Myocyte (in vitro differentiated cells): ENCODE results near the gene CHCHD6. TPM values are rescaled to one million over a fixed set of nuclear protein-coding genes. Genes with fewer than 3 reads are reported as not detected.
A peak's percentile ranks its signal among the peaks of the same experiment; 100 is the strongest.

Experiments used
- DNase-seq: peaks from one replicate; pipeline ENCODE4 v3.0.0-alpha.2; 2012; ENCODE audit warnings: low read depth
- total RNA-seq: library from RNA; depleted of rRNA; stranded (reverse); fragments of >200 nt; gene quantifications from 2 replicates; pipeline ENCODE4 v1.2.3, GENCODE V29; 2014

The CHCHD6 gene
- total RNA-seq, 1 donor from 2014 or later = 11.8 TPM

DNA sequence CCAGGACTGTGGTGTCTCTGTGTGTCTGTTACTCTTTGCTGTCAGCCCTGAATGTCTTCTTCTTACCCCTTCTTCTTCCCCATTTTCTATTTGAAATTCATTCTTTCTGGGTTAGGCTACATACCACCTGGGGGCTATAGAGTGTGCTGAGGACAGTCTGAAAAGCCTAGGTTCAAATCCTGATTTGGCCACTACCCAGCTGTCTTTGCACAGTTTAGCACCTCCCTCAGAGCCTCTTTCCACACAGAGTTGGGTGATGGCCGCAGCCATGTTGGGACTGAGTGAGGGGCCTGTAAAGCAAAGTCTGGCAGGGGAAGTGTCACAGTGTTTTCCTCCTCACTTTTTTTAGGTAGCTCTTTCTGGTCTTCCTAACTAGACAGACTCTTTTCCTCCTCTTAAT lies 113.7 kb downstream of the CHCHD6 start:
- no peak for DNase-seq

DNA sequence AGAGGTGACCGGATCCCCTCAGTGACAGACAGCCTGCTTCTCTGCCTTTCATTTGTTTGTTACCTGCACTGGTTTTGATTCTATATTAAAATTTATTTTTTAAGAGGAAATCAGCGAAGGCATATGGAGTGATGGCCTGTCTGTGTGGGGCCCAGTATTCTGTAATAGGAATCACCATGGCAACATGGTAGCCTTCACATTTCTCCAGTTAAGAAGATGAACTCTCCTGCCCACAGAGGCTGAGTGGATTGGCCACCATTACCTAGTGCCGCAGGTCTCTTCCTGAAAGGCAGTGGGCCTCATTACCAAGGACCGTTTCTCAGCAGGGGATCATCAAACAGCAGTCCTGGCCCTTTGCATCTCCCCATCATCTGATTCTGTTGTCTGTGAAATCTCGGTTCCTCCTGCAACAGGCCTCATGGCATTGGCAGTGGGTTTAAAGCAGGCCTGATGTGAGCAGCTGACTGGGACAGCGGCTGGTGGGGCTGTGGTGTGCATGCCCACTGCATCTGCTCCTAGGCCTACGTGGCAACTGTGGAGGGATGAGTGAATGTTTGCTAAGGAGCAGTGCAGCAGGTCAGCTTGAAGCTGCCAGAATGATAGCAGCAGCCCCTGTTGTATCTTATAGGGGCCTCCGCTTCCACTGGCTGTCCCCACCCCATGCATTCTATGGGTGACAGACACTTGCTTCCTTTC lies 114.5 kb downstream of the CHCHD6 start:
- DNase-seq = peak; percentile 65

DNA sequence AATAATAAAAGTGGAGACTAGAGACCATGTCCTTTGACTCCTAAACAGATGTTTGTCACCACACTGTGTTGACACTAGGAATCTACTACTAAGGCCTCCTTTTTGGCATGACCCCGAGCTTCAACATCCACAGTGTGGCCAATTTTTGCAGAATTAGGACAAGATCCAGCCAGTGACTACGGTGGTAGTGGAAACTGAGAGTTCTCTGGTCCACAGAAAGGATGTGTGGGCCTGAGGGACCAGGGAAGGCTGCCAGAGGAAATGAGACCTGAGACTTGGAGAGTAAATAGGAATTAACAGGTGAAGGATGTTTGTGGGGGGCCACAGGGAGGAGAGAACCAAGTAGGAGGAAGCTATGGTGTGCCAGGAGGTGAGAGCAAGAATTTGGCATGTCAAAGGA lies 122.7 kb downstream of the CHCHD6 start:
- no peak for DNase-seq

DNA sequence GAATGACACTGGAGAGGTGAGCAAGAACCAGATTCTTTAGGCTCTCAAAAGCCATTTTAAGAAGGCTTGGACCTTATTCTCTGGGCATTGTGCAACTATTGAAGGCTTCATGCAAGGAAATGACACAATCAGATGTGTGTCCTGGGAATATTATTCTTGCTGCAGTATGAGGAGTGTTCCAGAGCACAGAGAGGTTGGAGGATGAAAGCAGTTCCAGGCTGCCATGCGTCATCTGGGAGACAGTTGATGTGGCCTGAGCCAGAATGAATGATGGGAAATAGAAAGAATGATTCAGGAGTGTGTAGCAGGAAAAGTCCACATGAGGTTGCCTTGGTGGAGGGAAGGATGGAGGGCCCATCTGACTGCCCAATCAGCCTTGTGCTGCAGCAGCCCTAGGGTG lies 123.1 kb downstream of the CHCHD6 start:
- DNase-seq = no peak

DNA sequence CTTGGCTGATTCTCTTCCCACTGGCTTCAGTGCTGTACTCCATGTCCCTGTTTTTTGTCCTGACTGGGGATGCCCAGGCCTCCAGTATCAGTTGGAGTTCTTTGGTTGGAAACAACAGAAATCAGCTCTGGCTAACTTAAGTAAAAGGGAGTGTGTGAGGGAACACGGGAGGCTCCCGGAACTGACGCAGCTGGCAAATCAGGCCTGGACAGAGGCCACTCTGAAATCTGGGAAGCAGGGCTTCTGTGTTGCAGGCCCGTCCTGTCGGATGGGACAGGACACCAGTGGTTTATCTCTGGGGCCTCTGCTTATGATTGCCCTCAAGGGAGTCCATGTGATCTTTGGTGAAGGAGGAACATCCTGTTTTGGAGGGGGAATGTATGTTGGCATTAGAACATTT lies 124.3 kb downstream of the CHCHD6 start:
- no peak for DNase-seq

DNA sequence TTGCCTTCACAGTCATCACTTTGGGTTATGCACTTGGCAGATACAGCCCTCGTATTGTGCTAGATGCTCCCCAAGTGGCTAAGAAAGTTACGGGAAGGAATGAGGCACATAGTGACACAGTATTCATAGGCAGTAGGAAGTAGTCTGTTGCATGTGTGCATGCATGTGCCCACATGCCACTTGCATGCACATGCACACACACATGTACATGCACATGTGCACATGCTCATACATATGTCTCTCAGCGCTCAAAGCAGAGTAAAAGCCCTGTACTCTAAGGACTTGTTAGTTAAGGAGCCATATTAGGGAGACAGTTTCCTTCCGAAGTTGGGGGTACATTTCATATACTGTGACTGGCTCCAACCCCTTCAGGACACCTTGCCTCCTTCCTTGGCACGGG lies 128.9 kb downstream of the CHCHD6 start:
- DNase-seq = no peak

DNA sequence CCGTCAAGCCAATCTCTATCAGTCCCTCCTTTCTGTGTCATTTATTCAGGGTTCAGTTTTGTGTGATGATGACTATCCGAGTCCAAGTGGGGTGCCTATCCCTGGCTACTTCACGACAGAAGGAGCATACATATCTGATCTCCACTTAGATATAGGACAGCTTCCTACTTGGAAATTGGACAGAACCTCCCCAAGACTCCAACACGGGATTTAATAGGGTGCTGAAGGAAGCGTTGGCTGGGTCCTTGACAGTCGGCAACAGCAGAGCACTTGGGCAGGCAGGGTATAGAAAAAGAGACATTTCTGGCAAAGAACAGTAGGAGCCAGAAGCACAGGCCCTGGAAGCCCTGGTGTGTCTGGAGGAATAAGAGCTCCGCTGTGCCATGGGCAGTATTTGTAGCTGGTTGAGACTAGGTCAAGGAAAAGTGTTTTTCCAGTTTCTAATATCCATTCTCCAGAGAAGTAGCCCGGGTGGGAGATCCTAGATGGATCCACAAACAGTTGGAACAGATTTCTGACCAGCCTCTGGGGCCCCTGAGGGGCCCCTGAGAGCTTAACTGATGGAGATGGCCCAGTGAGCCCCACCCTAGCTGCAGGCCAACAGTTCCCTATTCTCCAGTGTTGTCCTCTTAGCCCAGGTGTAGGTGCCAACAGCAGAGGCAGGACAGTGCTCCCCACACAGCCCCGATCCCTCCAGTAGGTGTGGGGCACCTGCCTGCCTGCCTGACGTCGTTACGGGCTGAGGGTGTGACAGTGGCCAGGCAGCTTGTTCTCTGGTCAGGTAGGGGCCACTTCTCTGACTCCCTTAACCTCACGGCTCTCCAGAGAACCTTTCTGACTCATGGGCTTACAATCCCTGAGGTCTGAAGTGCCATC lies 130.8 kb downstream of the CHCHD6 start:
- no peak for DNase-seq

DNA sequence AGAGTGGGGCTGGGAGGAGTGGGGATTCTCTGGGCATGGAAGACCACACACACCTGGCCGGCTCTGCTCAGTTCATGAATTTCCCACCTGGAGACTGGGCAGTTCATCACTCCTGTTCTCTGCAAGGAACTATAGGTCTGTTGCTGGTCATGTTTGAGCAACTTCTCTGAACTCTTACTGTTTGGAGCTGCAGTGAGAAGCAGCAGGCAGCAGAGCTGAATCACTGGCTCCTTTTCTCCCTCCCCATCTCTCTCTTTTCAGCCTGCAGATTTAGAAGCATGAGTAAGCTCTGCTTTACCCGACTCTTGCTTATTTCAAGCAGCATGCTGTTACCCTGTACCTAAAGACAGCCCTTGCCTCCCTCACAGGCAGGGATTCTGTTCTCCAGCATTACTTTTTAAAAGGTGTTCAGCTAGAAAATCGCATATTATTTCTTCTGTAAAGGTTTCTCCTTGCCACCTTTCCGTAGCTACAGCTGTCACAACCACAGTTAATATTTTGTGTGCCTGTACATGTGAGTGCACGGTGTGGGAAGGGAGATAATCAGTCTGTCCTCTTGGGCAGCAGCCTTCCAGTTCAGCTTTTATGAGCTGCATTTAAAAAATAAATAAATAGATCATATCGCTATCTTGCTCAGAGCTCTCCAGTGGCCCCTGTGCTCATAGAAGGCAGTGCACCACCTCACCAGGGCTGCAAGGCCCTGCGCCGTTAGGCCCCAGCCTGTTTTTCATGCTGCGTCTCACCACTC lies 131.6 kb downstream of the CHCHD6 start:
- peak; percentile 66 for DNase-seq

DNA sequence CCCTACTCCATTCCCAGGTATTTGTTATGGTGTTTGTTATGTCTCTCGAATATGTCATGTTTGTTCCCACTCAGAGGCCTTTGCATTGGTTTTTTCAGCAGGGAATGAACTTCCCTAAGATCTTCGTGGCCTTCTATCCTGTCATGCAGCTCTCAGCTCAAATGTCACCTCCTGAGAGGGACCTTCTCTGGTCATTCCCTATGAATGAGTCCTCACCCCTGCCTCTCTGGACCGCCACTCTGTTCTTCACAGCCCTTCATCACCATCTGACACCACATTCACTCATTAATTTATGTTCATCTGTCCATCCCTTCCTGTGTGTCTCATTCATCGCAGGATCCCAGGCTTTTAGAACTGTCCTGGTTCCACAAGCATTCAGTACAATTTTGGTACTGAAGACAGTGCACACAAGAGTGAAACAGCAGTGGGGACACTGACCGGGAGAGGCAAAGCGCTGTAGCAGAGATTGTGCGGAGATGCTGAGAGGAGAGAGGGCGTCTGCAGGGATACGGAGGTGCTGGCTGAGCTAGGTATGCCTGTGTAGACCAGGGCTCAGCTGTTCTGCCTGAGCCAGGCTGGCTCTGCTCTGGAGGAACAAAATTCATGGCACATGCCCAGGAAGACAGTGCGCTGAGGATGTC lies 132.3 kb downstream of the CHCHD6 start:
- DNase-seq = no peak

DNA sequence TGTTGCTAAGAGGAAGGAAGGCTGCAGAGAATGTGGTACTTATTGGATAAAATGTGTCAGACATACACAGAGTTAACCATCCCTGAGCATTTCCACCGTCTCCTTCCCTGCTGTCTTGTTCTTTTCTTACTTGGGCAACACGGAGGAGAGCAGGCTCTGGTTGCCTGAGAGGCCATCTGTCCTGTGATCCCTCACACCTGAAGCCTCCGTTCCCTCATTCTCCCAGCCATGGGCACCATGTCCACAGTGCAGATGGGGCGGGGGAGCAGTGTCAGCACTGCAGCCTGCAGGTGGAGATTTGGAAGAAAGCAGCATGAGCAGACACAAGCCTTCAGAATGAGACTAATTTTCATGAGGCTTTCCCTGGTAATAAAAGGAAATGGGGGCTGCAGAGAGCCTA lies 133.7 kb downstream of the CHCHD6 start:
- DNase-seq = no peak

DNA sequence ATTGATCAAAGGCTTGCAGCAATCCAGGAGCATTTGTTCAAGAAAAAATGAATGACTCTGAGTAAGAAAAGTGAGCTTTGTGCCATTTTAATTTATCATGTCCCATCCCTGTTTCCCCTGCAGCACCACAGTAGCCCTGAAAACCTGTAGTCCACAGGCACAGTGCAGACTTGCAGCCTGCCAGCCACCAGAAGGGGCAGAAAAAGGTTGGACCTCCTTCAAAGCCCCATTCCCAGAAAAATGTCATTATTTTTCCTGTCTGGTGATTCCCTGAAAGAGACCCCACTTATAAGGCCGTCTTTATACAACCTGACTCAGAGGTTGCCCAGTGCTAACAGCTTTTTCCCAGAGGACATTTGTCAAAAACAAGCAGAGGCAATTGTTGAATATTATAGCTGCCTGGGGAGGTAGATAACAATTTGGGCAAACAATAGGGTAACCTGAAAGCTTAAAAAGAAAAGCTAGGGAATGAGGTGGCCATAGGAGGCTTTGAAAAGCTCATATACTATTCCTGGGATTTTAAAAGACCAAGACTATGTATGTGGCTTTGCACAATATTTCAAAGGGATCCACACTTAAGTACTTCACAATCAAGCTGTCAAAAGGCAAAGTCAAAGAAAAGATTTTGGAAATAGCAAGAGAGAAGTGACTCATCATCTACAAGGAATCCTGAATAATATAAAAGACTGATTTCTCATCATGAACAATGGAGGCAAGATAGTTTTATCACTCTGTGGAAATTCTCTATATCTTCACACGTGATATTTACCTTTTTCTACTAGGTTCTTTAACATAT lies 142.1 kb downstream of the CHCHD6 start:
- no peak for DNase-seq

DNA sequence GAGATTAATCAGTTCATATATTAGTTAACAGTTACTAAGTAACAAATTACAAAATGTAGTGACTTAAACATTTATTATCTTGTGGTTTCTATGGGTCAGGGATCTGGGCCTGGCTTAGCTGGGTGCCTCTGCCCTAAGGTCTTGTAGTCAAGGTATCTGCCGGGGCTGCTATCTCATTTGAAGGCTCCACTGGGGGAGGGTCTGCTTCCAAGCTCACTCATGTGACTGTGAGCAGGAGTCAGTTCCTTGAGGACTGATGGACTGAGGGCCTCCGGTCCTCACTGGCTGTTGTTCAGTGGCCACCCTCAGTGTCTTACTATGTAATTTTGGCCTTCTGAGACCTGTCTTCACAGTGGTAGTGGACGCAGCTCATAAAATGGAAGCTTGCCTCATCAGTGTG lies 143.0 kb downstream of the CHCHD6 start:
- no peak for DNase-seq

DNA sequence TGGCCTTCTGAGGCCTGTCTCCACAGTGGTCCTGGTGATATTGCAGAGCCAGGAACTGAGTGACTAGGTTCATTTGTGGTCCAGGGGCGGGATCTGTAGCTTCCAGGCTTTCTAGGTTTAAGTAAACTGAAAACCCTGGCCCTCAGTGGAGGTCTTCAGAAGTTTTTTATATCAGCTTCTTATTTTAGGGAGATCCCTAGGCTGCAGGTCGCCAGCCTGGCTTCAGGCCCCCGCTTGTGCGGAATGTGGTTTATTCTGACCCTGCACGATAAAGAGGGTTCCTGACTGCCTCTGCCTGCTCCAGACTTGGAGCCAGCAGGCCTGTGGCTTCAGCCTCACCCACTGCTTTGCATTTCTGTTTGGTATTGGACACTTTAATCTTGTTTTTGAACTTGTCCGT lies 145.0 kb downstream of the CHCHD6 start:
- no peak for DNase-seq

DNA sequence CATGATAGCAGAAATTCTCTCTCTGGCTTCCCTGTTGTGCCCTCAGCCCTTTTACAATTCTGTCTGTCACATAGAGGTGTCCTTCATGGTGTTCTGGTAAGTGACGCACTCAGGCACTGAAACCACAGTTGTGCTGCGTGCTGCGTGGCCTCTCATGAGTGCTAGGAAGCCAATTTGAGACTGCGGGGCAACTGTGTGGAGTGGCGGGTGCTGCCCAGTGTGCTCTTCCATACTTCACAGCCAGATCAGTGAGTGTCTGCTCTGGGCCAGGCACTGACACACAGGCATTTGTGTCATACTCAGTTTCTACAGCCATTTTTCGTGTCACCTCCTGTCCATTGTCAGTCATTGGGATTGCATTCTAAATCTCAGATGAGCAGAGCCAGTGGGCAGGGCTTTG lies 145.7 kb downstream of the CHCHD6 start:
- DNase-seq = no peak

DNA sequence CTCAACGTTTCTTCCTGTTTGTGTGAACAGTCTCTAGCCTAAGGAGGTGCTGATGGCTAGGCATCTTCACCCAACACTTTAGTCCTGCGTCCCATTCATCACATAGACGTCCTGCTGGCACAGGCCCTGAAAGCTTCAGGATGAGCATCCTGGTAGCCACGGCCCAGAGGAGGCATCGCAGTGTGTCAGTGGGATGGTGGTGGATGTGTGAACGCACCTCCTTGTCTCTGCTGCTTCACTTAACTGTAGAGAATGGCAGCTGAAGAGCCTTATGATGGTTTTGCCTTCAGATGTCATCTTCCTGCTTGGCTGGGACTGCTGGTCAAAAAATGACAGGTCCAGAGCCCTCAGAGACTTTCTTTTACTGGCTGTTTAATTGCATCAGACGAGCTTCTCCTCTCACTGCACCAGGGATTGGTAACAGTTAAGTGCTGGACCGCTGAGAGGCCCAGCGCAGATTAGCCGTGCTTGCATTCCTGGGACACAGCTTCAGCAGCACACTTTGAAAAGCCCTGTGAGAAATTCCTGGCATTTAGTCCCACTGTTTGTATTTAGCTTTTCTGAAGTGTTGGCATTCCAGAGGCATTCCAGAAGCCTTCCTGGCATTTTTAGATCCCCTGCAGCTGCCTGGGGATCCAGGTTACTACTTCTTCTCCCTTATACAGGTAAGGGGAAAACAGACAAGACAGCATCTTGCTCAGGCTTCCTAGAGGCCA lies 146.5 kb downstream of the CHCHD6 start:
- DNase-seq = peak; percentile 66

DNA sequence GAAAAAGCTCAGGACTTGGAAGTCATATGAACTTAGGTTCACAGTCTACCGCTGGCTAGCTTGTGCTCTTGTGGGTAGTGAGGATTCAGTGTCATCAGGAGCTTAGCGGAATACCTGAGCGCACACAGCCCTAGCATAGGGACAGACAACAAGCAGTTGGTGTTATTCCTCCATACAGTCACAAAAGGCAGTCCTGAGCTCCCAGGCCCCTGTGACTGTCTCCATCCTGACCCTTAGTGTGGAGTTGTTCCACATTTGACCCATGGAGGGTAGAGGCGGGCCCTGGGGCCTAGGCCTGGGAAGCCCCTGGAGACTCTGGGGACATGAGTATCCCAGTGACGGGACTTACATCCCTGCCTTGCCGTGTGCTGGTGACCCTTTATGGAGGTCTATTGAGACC lies 147.3 kb downstream of the CHCHD6 start:
- no peak for DNase-seq

DNA sequence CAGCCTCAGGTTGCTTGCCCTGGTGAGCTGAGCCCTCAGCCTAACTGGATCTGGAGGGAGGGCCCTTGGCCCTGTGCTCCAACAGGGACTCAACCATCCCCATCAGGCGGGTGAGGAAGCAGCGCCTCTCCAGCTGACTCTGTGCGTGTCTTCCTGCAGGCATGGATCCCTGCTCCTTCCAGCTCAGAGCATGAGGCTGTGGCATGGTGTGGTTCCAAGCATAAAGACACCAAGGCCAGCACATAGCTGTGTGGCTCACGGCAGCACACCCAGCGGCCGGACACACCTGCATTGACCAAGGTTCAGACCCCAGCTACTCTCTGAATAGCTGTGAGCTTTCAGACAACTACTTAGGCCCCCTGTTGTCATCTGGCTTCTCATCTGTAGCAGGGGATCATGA lies 147.9 kb downstream of the CHCHD6 start:
- no peak for DNase-seq

DNA sequence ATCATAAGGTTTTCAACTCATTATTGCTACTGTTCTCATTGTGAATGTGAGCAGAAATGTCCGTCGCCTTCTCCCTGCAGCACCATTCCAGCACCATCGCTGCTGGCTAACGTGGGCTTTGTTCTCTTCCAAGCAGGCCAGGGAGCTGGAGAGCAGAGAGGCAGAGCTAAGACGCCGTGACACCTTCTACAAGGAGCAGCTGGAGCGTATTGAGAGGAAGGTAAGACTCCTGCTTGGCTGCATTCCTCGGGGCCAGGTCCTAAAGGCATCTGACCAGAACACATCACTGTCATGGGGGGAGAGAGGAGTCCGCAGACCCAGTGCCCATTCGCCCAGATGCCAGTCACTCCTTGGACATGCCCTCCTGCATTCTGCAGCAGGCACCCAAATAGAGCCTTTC lies 148.5 kb downstream of the CHCHD6 start:
- DNase-seq = no peak

DNA sequence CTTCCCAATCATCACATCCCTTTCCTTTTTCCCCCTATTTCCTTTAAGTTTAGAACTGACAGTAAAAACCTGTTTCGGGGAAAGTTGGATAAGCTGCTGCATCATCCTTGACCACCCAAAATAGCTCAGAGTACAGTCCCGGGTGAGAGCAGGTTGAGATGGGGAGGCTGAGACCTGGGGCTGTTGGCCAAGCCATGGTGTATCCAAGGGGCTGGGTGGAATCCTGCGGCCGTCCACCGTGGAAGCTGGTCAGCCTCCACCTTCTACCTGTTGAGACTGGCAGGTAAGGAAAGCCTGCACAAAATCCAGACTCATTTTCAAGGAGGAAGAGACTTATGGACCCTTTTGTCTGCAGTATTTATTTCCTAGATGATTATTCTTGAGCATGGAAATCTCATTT lies 150.6 kb downstream of the CHCHD6 start:
- no peak for DNase-seq

DNA sequence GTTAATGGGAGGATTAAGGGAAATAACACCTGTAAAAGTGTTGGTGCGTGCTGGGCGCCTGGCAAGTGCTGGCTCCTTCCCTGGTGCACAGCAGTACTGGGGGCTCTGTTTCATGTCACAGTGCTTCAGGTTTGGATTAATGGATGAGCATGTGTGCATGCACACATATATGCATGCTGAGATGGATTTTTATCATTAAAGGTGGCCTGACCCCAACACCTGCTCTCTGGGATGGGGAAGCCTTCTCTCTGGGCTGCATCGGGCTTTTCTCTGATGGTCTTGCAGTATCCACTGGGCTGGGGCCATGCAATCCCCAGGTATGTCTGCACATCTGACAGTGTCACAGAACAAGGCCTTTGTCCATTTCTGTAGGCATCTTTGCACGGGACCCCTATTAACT lies 151.3 kb downstream of the CHCHD6 start:
- no peak for DNase-seq
